Muscle layer of duodenum (tissue), 2 donors: ENCODE data around the gene FMO2.

Experiments
- H3K27ac ChIP-seq: one replicate; pipeline ENCODE4 v1.7.0; 2013; ENCODE audit warnings: mild to moderate bottlenecking, low read length
- H3K27me3 ChIP-seq: one replicate; pipeline ENCODE4 v1.7.0; 2013; ENCODE audit warnings: low read depth, mild to moderate bottlenecking, control low read depth, low read length
- H3K36me3 ChIP-seq, 2 donors: one replicate each; pipeline ENCODE4 v1.7.0; 2013; ENCODE audit warnings: low read length in 2 of 2, control low read depth in 1 of 2, mild to moderate bottlenecking in 1 of 2; ENCODE audit not compliant: insufficient read depth in 2 of 2, control insufficient read depth in 1 of 2
- H3K4me1 ChIP-seq, 2 donors: one replicate each; pipeline ENCODE4 v1.7.0; 2013; ENCODE audit warnings: low read length in 2 of 2, mild to moderate bottlenecking in 2 of 2, control low read depth in 1 of 2, moderate library complexity in 1 of 2; ENCODE audit not compliant: insufficient read depth in 2 of 2, control insufficient read depth in 1 of 2
- H3K4me3 ChIP-seq, 2 donors: one replicate each; pipeline ENCODE4 v1.7.0; 2013; ENCODE audit warnings: low read length in 2 of 2, low read depth in 1 of 2, mild to moderate bottlenecking in 1 of 2
- H3K9me3 ChIP-seq, 2 donors: one replicate each; pipeline ENCODE4 v1.7.0; 2013; ENCODE audit warnings: low read length in 2 of 2, control low read depth in 1 of 2, mild to moderate bottlenecking in 1 of 2; ENCODE audit not compliant: control insufficient read depth in 1 of 2
- donor health status: healthy.

FMO2 gene

DNA sequence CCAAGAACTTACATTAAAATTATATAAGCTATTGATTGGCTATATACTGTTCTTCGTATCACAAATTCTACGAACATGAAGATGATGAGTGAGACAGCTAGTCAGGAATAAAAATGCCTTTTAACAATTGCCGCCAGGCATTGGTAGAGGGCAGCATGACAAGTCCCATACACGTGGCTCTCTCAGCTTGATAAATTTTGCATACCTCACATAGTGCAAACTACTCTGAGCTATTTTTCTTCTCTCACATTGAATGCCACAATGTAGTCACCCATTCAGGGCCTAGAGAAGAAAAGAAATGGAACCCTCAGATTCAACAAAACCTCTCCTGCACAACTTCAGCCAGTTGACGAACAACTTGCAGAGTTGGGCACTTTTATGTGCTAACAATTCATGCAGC lies 27.0 kb upstream of the FMO2 start:
- H3K27me3 ChIP-seq, result no peaks in the 10 kb centered on the region
- peaks cover 0 to 5% of the 10 kb centered on the region in 2 donors for H3K4me1 ChIP-seq
- no peaks in the 10 kb centered on the region for H3K9me3 ChIP-seq
- no peak overlapping the region for H3K27ac ChIP-seq
- no peak overlapping the region for H3K4me3 ChIP-seq
- no peaks in the 10 kb centered on the region for H3K36me3 ChIP-seq

GRCh38 chr1:171158551-171158950 lies 26.5 kb upstream of the FMO2 start:
- no peak overlapping the region for H3K27ac ChIP-seq
- no peaks in the 10 kb centered on the region for H3K9me3 ChIP-seq
- H3K4me3 ChIP-seq, result no peak overlapping the region

DNA sequence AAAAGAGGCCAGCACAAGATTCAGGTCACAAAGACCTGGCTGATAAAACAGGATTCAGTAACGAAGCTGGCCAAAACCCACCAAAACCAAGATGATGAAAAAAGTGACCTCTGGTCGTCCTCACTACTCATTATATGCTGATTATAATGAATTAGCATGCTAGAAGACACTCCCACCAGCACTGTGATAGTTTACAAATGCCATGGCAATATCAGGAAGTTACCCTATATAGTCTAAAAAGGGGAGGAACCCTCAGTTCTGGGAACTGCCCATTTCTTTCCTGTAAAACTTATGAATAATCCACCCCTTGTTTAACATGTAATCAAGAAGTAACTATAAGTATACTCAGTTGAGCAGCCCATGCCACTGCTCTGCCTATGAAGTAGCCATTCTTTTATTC lies 26.0 kb upstream of the FMO2 start:
- peaks cover 0 to 5% of the 10 kb centered on the region in 2 donors for H3K4me1 ChIP-seq
- H3K9me3 ChIP-seq, result no peaks in the 10 kb centered on the region
- H3K4me3 ChIP-seq, result no peak overlapping the region
- H3K36me3 ChIP-seq, result no peaks in the 10 kb centered on the region
- H3K27ac ChIP-seq, result no peak overlapping the region
- H3K27me3 ChIP-seq, result no peaks in the 10 kb centered on the region

More at GRCh38 chr1:171158551-171158950, 26.5 kb upstream of the FMO2 start:
- H3K27me3 ChIP-seq, result no peaks in the 10 kb centered on the region
- H3K36me3 ChIP-seq, result no peaks in the 10 kb centered on the region
- H3K4me1 ChIP-seq, result peaks cover 0 to 5% of the 10 kb centered on the region in 2 donors

DNA sequence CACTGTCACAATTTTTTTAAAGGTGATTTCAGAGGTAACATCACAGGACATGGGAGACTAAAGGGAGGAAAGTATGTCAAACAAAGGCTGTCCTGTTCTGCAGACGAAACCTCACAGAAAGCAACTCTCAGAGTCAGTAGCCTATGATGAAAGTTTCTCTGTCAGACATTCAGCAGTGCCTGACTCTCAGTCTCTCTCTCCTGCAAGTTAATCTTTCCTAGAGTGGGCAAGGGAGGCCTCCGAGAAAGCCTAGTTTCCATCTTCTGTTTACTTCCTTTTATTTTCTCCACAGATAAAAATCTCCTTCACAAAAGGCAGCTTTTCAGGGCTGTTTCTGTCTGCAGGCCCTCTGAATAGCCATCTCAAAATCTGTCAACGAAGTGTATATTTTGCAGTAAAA lies 24.9 kb upstream of the FMO2 start:
- H3K27ac ChIP-seq, result no peak overlapping the region
- H3K4me3 ChIP-seq, result no peak overlapping the region
- H3K27me3 ChIP-seq, result no peaks in the 10 kb centered on the region
- peaks cover 0 to 5% of the 10 kb centered on the region in 2 donors for H3K4me1 ChIP-seq
- H3K36me3 ChIP-seq, result no peaks in the 10 kb centered on the region
- H3K9me3 ChIP-seq, result no peaks in the 10 kb centered on the region

DNA sequence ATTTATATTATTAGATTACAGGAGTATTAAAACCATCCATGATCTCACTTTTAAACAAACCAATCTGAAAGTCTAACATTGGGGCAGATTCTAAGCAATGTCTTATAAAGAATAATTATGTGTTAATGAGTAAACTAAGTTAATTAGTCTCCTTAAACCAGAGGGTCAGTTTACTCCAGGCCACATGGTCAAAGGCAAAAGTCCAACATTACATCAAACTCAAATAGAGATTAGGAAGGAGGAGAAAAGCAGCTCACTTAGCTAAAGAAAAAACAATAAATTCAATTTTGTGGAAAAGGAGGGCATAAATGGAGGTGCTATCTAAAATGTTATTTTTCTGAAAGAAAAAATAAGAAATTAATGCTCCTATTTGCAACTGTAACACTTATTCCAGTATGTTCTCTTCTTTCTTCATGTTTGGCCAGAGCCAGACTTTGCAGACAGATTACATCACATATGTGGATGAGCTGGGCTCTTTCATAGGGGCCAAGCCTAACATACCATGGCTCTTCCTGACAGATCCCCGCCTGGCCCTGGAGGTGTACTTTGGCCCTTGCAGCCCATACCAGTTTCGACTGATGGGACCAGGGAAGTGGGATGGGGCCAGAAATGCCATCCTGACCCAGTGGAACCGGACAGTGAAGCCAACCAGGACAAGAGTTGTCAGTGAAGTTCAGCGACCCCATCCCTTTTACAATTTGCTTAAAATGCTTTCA lies 24.3 kb upstream of the FMO2 start:
- Histone ChIP-seq H3K27me3 (no peaks in the 10 kb centered on the region), H3K27ac (no peak overlapping the region), H3K9me3 (no peaks in the 10 kb centered on the region), H3K4me1 (peaks cover 0 to 5% of the 10 kb centered on the region in 2 donors), H3K4me3 (no peak overlapping the region), H3K36me3 (no peaks in the 10 kb centered on the region)

- no peaks in the 10 kb centered on the region for H3K9me3 ChIP-seq
- no peaks in the 10 kb centered on the region for H3K27me3 ChIP-seq
- no peaks in the 10 kb centered on the region for H3K36me3 ChIP-seq
- no peak overlapping the region for H3K27ac ChIP-seq
- H3K4me1 ChIP-seq, result peaks cover 0 to 5% of the 10 kb centered on the region in 2 donors
- H3K4me3 ChIP-seq, result no peak overlapping the region
Observed at GRCh38 chr1:171161431-171161830, 23.7 kb upstream of the FMO2 start.

- Histone ChIP-seq H3K4me3 (no peak overlapping the region), H3K27me3 (no peaks in the 10 kb centered on the region), H3K9me3 (no peaks in the 10 kb centered on the region), H3K36me3 (no peaks in the 10 kb centered on the region), H3K4me1 (no peaks in the 10 kb centered on the region), H3K27ac (no peak overlapping the region)
Observed at GRCh38 chr1:171166361-171166760, 18.7 kb upstream of the FMO2 start.

DNA sequence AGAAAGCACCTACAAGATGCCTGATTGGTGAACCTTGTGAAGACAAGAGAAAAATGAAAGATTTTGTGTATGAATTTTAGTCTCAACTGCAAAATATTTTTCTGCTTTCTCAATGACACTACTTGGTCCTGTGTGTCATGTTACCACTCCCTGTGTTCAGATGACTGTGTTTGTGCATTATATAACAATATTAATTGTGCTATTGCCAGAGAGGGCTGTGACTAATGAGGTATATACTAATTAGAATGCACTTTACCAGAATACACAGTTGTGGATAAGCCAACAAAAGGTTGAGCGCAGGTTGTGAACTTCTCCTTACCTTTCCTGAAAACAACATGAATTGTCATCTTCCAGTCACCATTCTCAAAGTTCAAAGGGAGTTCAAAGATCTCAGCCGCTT lies 17.3 kb upstream of the FMO2 start:
- Histone ChIP-seq H3K27me3 (no peaks in the 10 kb centered on the region), H3K36me3 (no peaks in the 10 kb centered on the region), H3K4me1 (no peaks in the 10 kb centered on the region), H3K27ac (no peak overlapping the region), H3K4me3 (no peak overlapping the region), H3K9me3 (no peaks in the 10 kb centered on the region)

GRCh38 chr1:171172471-171172870 lies 12.6 kb upstream of the FMO2 start:
- Histone ChIP-seq H3K4me3 (no peak overlapping the region), H3K4me1 (no peaks in the 10 kb centered on the region), H3K36me3 (no peaks in the 10 kb centered on the region), H3K27me3 (no peaks in the 10 kb centered on the region), H3K27ac (no peak overlapping the region), H3K9me3 (no peaks in the 10 kb centered on the region)

DNA sequence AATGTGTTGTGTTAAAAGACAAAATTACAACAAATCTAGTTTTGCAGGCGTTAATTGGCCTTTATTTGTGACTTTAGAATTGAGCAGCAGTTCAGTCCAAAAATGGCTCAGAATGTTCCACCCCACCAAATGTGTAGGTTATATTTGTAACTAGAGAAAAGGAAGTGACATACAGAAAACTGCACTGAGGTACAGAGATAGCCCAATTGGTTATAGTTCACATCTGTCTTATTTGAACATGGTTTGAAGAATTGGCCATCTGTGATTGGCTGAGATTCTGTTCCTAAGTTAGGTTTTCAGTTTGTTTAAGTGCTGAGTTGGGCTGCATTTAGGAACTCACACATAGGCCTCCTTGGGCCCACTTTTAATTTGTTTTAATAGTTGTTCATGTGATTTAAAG lies 12.0 kb upstream of the FMO2 start:
- H3K4me3 ChIP-seq, result no peak overlapping the region
- no peak overlapping the region for H3K27ac ChIP-seq
- no peaks in the 10 kb centered on the region for H3K9me3 ChIP-seq
- no peaks in the 10 kb centered on the region for H3K4me1 ChIP-seq
- no peaks in the 10 kb centered on the region for H3K27me3 ChIP-seq
- no peaks in the 10 kb centered on the region for H3K36me3 ChIP-seq

- Histone ChIP-seq H3K4me1 (no peaks in the 10 kb centered on the region), H3K27ac (no peak overlapping the region), H3K27me3 (no peaks in the 10 kb centered on the region), H3K4me3 (no peak overlapping the region), H3K9me3 (no peaks in the 10 kb centered on the region), H3K36me3 (no peaks in the 10 kb centered on the region)
Observed at GRCh38 chr1:171174560-171175294, 10.4 kb upstream of the FMO2 start.
